MM.1S (cell line): ENCODE results near the gene NUMA1.

ENCODE experiments used
- DNase-seq: peaks from one replicate; pipeline ENCODE4 v3.0.0-alpha.2; 2015
- H2AFZ ChIP-seq: fragments of 300-600 bp; sonication (generic); 2 replicates; pipeline ENCODE4 v1.6.0; 2016; ENCODE audit warnings: antibody characterized with exemption, low read length
- H3F3A ChIP-seq: fragments of 300-600 bp; sonication (generic); 2 replicates; pipeline ENCODE4 v1.6.1; 2016; ENCODE audit warnings: mild to moderate bottlenecking, antibody characterized with exemption, low read length, moderate library complexity, mixed read lengths; ENCODE audit not compliant: insufficient read depth
- H3K27ac ChIP-seq: fragments of 300-600 bp; sonication (generic); 2 replicates; pipeline ENCODE4 v1.5.1; 2016; ENCODE audit warnings: mild to moderate bottlenecking, low read length
- H3K27me3 ChIP-seq: fragments of 300-600 bp; sonication (generic); replicated peaks from 2 replicates; pipeline ENCODE4 v1.6.0; 2016; ENCODE audit warnings: low read length; ENCODE audit not compliant: insufficient read depth
- H3K36me3 ChIP-seq: fragments of 300-600 bp; sonication (generic); replicated peaks from 2 replicates; pipeline ENCODE4 v1.6.1; 2016; ENCODE audit warnings: mild to moderate bottlenecking, low read length, mixed read lengths; ENCODE audit not compliant: insufficient read depth
- H3K4me1 ChIP-seq: fragments of 300-600 bp; sonication (generic); 2 replicates; pipeline ENCODE4 v1.6.1; 2016; ENCODE audit warnings: low read length, mixed read lengths
- H3K4me2 ChIP-seq: fragments of 300-600 bp; sonication (generic); 2 replicates; pipeline ENCODE4 v1.6.0; 2016; ENCODE audit warnings: low read depth, low read length
- H3K4me3 ChIP-seq: fragments of 300-600 bp; sonication (generic); 2 replicates; pipeline ENCODE4 v1.5.1; 2016; ENCODE audit warnings: low read length, mixed read lengths
- H3K79me2 ChIP-seq: fragments of 300-600 bp; sonication (generic); 2 replicates; pipeline ENCODE4 v1.6.1; 2016; ENCODE audit warnings: mixed run types, low read length, mixed read lengths
- H3K9ac ChIP-seq: fragments of 300-600 bp; sonication (generic); 2 replicates; pipeline ENCODE4 v1.6.1; 2016; ENCODE audit warnings: low read length, mixed read lengths
- H3K9me2 ChIP-seq: fragments of 300-600 bp; sonication (generic); replicated peaks from 2 replicates; pipeline ENCODE4 v1.6.1; 2016; ENCODE audit warnings: mild to moderate bottlenecking, low read length, mixed read lengths; ENCODE audit not compliant: insufficient read depth
- H3K9me3 ChIP-seq: fragments of 300-600 bp; sonication (generic); replicated peaks from 2 replicates; pipeline ENCODE4 v1.6.1; 2016; ENCODE audit warnings: mild to moderate bottlenecking, low read length, mixed read lengths; ENCODE audit not compliant: insufficient read depth
- H4K20me1 ChIP-seq: fragments of 300-600 bp; sonication (generic); 2 replicates; pipeline ENCODE4 v1.6.1; 2016; ENCODE audit warnings: mild to moderate bottlenecking, low read length, moderate library complexity, mixed read lengths; ENCODE audit not compliant: insufficient read depth
- CTCF ChIP-seq: fragments of 300-600 bp; sonication (generic); IDR thresholded peaks from 2 replicates; pipeline ENCODE4 v1.5.1; 2016; ENCODE audit warnings: antibody characterized with exemption, low read length, mixed read lengths
- EZH2 ChIP-seq: fragments of 300-600 bp; sonication (generic); optimal IDR thresholded peaks from 2 replicates; pipeline ENCODE3; 2017; ENCODE audit warnings: low read depth, mild to moderate bottlenecking, antibody characterized with exemption, low read length, mixed read lengths
- EZH2phosphoT487 ChIP-seq: fragments of 300-600 bp; sonication (generic); IDR thresholded peaks from 2 replicates; pipeline ENCODE4 v1.6.1; 2018; ENCODE audit warnings: antibody characterized with exemption, low read length

Gene NUMA1

GRCh38 chr11:71997594-71997993, 82.7 kb downstream of the NUMA1 start:
- H3K27me3 ChIP-seq, result no peaks in the 10 kb centered on the region
- no peaks in the 10 kb centered on the region for H3K9me3 ChIP-seq
- no peak for DNase-seq
- no peak overlapping the region for H3K4me3 ChIP-seq
- no peaks in the 10 kb centered on the region for H3K79me2 ChIP-seq
- no peaks in the 10 kb centered on the region for H3K4me1 ChIP-seq
- H4K20me1 ChIP-seq, result no peaks in the 10 kb centered on the region
- H2AFZ ChIP-seq, result no peak overlapping the region
- no peaks in the 10 kb centered on the region for H3K36me3 ChIP-seq
- H3K27ac ChIP-seq, result no peak overlapping the region
- TF ChIP-seq EZH2phosphoT487, result no peak
- no peak for TF ChIP-seq EZH2
- no peak for TF ChIP-seq CTCF
- H3K4me2 ChIP-seq, result no peak overlapping the region
- H3K9ac ChIP-seq, result no peak overlapping the region
- no peaks in the 10 kb centered on the region for H3F3A ChIP-seq
- H3K9me2 ChIP-seq, result no peaks in the 10 kb centered on the region

GRCh38 chr11:71996946-71997345, 83.4 kb downstream of the NUMA1 start:
- H4K20me1 ChIP-seq, result no peaks in the 10 kb centered on the region
- H3K4me2 ChIP-seq, result no peak overlapping the region
- H3K4me3 ChIP-seq, result no peak overlapping the region
- no peaks in the 10 kb centered on the region for H3F3A ChIP-seq
- H3K79me2 ChIP-seq, result no peaks in the 10 kb centered on the region
- DNase-seq, result no peak
- H3K27ac ChIP-seq, result no peak overlapping the region
- TF ChIP-seq EZH2, result no peak
- TF ChIP-seq EZH2phosphoT487, result no peak
- TF ChIP-seq CTCF, result no peak
- H3K9ac ChIP-seq, result no peak overlapping the region
- no peaks in the 10 kb centered on the region for H3K36me3 ChIP-seq
- H2AFZ ChIP-seq, result no peak overlapping the region
- no peaks in the 10 kb centered on the region for H3K4me1 ChIP-seq
- H3K9me2 ChIP-seq, result no peaks in the 10 kb centered on the region
- no peaks in the 10 kb centered on the region for H3K27me3 ChIP-seq
- H3K9me3 ChIP-seq, result no peaks in the 10 kb centered on the region

GRCh38 chr11:71996517-71996916, 83.8 kb downstream of the NUMA1 start:
- Histone ChIP-seq H3K4me3 (no peak overlapping the region), H3K27ac (no peak overlapping the region), H3K4me1 (no peaks in the 10 kb centered on the region), H3K9ac (no peak overlapping the region), H4K20me1 (no peaks in the 10 kb centered on the region), H3K9me3 (no peaks in the 10 kb centered on the region), H3K36me3 (no peaks in the 10 kb centered on the region), H3K9me2 (no peaks in the 10 kb centered on the region), H3K4me2 (no peak overlapping the region), H3F3A (no peaks in the 10 kb centered on the region), H2AFZ (no peak overlapping the region), H3K27me3 (no peaks in the 10 kb centered on the region), H3K79me2 (no peaks in the 10 kb centered on the region)
- TF ChIP-seq EZH2 (no peak), EZH2phosphoT487 (no peak), CTCF (no peak)
- no peak for DNase-seq
